GM19239 (cell line): Measurements from ENCODE around the gene FBXO31.

Source experiments
- DNase-seq: peaks from one replicate; pipeline ENCODE4 v3.0.0; 2011; ENCODE audit warnings: low spot score; ENCODE audit not compliant: insufficient read length
- FAIRE-seq: peaks from 2 replicates; lab custom pipeline; 2011; peaks lifted over from hg19 to GRCh38; lab: Jason Lieb, UNC

The FBXO31 gene

GRCh38 chr16:87331241-87331801, 52.3 kb downstream of the FBXO31 start:
- FAIRE-seq = no peak
- DNase-seq = no peak

- no peak for DNase-seq
- no peak for FAIRE-seq
These were observed 52.9 kb downstream of the FBXO31 start for GRCh38 chr16:87330646-87331045.

- FAIRE-seq = no peak
- no peak for DNase-seq
These were observed 53.3 kb downstream of the FBXO31 start for GRCh38 chr16:87330257-87330624.

- DNase-seq = no peak
- FAIRE-seq = no peak
These were observed 53.9 kb downstream of the FBXO31 start for GRCh38 chr16:87329436-87330256.

- no peak for FAIRE-seq
- DNase-seq = no peak
These were observed 54.7 kb downstream of the FBXO31 start for GRCh38 chr16:87328846-87329245.

GRCh38 chr16:87327798-87328495, 55.6 kb downstream of the FBXO31 start:
- FAIRE-seq (no peak), DNase-seq (no peak)

- DNase-seq (no peak), FAIRE-seq (no peak)
These were observed 57.4 kb downstream of the FBXO31 start for GRCh38 chr16:87326151-87326571.

- DNase-seq (no peak), FAIRE-seq (no peak)
These were observed 58.1 kb downstream of the FBXO31 start for GRCh38 chr16:87325423-87325858.

- peak; percentile 70 for FAIRE-seq
- peak; percentile 87 for DNase-seq
These were observed 58.9 kb downstream of the FBXO31 start for GRCh38 chr16:87324411-87325275.

- FAIRE-seq (no peak), DNase-seq (no peak)
These were observed 59.7 kb downstream of the FBXO31 start for GRCh38 chr16:87323727-87324410.

GRCh38 chr16:87322833-87323726, 60.5 kb downstream of the FBXO31 start:
- DNase-seq (no peak), FAIRE-seq (no peak)

GRCh38 chr16:87322360-87322759, 61.2 kb downstream of the FBXO31 start:
- DNase-seq (no peak), FAIRE-seq (no peak)

- DNase-seq (no peak), FAIRE-seq (no peak)
These were observed 62.1 kb downstream of the FBXO31 start for GRCh38 chr16:87321336-87322107.

GRCh38 chr16:87320510-87321227, 62.9 kb downstream of the FBXO31 start:
- DNase-seq (no peak), FAIRE-seq (no peak)

- FAIRE-seq = no peak
- no peak for DNase-seq
These were observed 63.5 kb downstream of the FBXO31 start for GRCh38 chr16:87319997-87320491.

- DNase-seq (no peak), FAIRE-seq (no peak)
These were observed 64.6 kb downstream of the FBXO31 start for GRCh38 chr16:87319011-87319410.
